HG03342 (cell line): ENCODE measurements around the gene ZSCAN16.

Experiments
- ATAC-seq: cut with Tn5 transposase; IDR thresholded peaks from one replicate; pipeline ENCODE4 v1.9.1; 2021; ENCODE audit warnings: mild to moderate bottlenecking, moderate library complexity; ENCODE audit not compliant: unreplicated experiment

Gene ZSCAN16

GRCh38 chr6:28125401-28125800 lies 992 bp downstream of the ZSCAN16 start:
- no peak for ATAC-seq

- no peak for ATAC-seq
Observed at GRCh38 chr6:28134015-28134414, 9.6 kb downstream of the ZSCAN16 start.

GRCh38 chr6:28134716-28135115 lies 10.3 kb downstream of the ZSCAN16 start:
- no peak for ATAC-seq

GRCh38 chr6:28135393-28135792 lies 11.0 kb downstream of the ZSCAN16 start:
- no peak for ATAC-seq

- ATAC-seq: peak; percentile 50
Observed at GRCh38 chr6:28136585-28137504, 12.4 kb downstream of the ZSCAN16 start.

- peak; percentile 35 for ATAC-seq
Observed at GRCh38 chr6:28137505-28137981, 13.1 kb downstream of the ZSCAN16 start.

- no peak for ATAC-seq
Observed at GRCh38 chr6:28139860-28140543, 15.6 kb downstream of the ZSCAN16 start.

GRCh38 chr6:28140616-28141015 lies 16.2 kb downstream of the ZSCAN16 start:
- ATAC-seq: no peak

- ATAC-seq: peak; percentile 75
Observed at GRCh38 chr6:28141500-28142329, 17.3 kb downstream of the ZSCAN16 start, which contains the start of gene ZKSCAN8. Gene ZKSCAN8 (plus strand): TSS chr6:28141883. CDS start chr6:28148408, 6,525 bp downstream.

- no peak for ATAC-seq
Observed at GRCh38 chr6:28142446-28142845, 18.0 kb downstream of the ZSCAN16 start.

- no peak for ATAC-seq
Observed at GRCh38 chr6:28145231-28145630, 20.8 kb downstream of the ZSCAN16 start.

GRCh38 chr6:28152531-28152930 lies 28.1 kb downstream of the ZSCAN16 start:
- ATAC-seq: no peak

GRCh38 chr6:28153546-28153945 lies 29.1 kb downstream of the ZSCAN16 start:
- no peak for ATAC-seq

- no peak for ATAC-seq
Observed at GRCh38 chr6:28154357-28154756, 29.9 kb downstream of the ZSCAN16 start.

- ATAC-seq: no peak
Observed at GRCh38 chr6:28158318-28158717, 33.9 kb downstream of the ZSCAN16 start.

GRCh38 chr6:28159029-28159607 lies 34.7 kb downstream of the ZSCAN16 start:
- ATAC-seq: no peak

GRCh38 chr6:28160233-28160632 lies 35.8 kb downstream of the ZSCAN16 start:
- ATAC-seq: no peak

GRCh38 chr6:28161410-28162079 lies 37.1 kb downstream of the ZSCAN16 start:
- peak; percentile 92 for ATAC-seq

- ATAC-seq: no peak
Observed at GRCh38 chr6:28165563-28165962, 41.2 kb downstream of the ZSCAN16 start.

GRCh38 chr6:28167068-28167467 lies 42.7 kb downstream of the ZSCAN16 start:
- no peak for ATAC-seq
